Measurements from ENCODE around the gene MEAF6. TPM values are rescaled to one million over a fixed set of nuclear protein-coding genes. Genes with fewer than 3 reads are reported as not detected.

MEAF6 gene
- total RNA-seq, 1 donor from 2014 or later, result 64.5 TPM

GRCh38 chr1:37502104-37502503, 12.5 kb downstream of the MEAF6 start:
- peaks cover 65% of the 10 kb centered on the region for H3K36me3 ChIP-seq
- no peak for ATAC-seq
- DNase-seq, result no peak
- intact Hi-C loops (cut with DNase I), result no loop called here
- no peaks in the 10 kb centered on the region for H3K9me3 ChIP-seq
- H3K27ac ChIP-seq, result no peak overlapping the region
- peaks cover 11% of the 10 kb centered on the region for H3K4me1 ChIP-seq
- no peak overlapping the region for H3K4me3 ChIP-seq
- H3K27me3 ChIP-seq, result no peaks in the 10 kb centered on the region
- TF ChIP-seq CTCF (IDR thresholded peaks at IDR 0.05), result no peak

GRCh38 chr1:37501661-37502060, 12.9 kb downstream of the MEAF6 start:
- no peak overlapping the region for H3K4me3 ChIP-seq
- peaks cover 62% of the 10 kb centered on the region for H3K36me3 ChIP-seq

GRCh38 chr1:37498872-37499617, 15.5 kb downstream of the MEAF6 start:
- no peak for TF ChIP-seq CTCF (IDR thresholded peaks at IDR 0.05)
- no peak overlapping the region for H3K27ac ChIP-seq
- ATAC-seq (peak; percentile 77), DNase-seq (no peak)
- H3K4me3 ChIP-seq, result no peak overlapping the region
- intact Hi-C loops (cut with DNase I), result no loop called here
- H3K4me1 ChIP-seq, result peaks cover 11% of the 10 kb centered on the region
- peaks cover 66% of the 10 kb centered on the region for H3K36me3 ChIP-seq
- H3K27me3 ChIP-seq, result no peaks in the 10 kb centered on the region
- no peaks in the 10 kb centered on the region for H3K9me3 ChIP-seq

More at GRCh38 chr1:37501661-37502060, 12.9 kb downstream of the MEAF6 start:
- H3K27me3 ChIP-seq, result no peaks in the 10 kb centered on the region
- no peak for ATAC-seq
- TF ChIP-seq CTCF (IDR thresholded peaks at IDR 0.05), result no peak
- no peak for DNase-seq
- H3K27ac ChIP-seq, result no peak overlapping the region
- no peaks in the 10 kb centered on the region for H3K9me3 ChIP-seq
- H3K4me1 ChIP-seq, result peaks cover 11% of the 10 kb centered on the region
- intact Hi-C loops (cut with DNase I), result no loop called here

GRCh38 chr1:37497832-37498231, 16.7 kb downstream of the MEAF6 start:
- Histone ChIP-seq H3K4me1 (peaks cover 11% of the 10 kb centered on the region), H3K4me3 (no peak overlapping the region), H3K9me3 (no peaks in the 10 kb centered on the region), H3K27me3 (no peaks in the 10 kb centered on the region), H3K27ac (no peak overlapping the region), H3K36me3 (peaks cover 70% of the 10 kb centered on the region)
- TF ChIP-seq CTCF (IDR thresholded peaks at IDR 0.05), result no peak
- ATAC-seq (peak; percentile 71), DNase-seq (no peak)
- intact Hi-C loops (cut with DNase I), result no loop called here

- no peak for TF ChIP-seq CTCF (IDR thresholded peaks at IDR 0.05)
- H3K4me1 ChIP-seq, result peaks cover 11% of the 10 kb centered on the region
- ATAC-seq (no peak), DNase-seq (no peak)
- no peak overlapping the region for H3K4me3 ChIP-seq
- no peaks in the 10 kb centered on the region for H3K27me3 ChIP-seq
- intact Hi-C loops (cut with DNase I), result no loop called here
- no peaks in the 10 kb centered on the region for H3K9me3 ChIP-seq
- H3K36me3 ChIP-seq, result peaks cover 73% of the 10 kb centered on the region
- H3K27ac ChIP-seq, result no peak overlapping the region
These were observed 18.7 kb downstream of the MEAF6 start for GRCh38 chr1:37495875-37496274.
